Suppressor macrophage treated with lipopolysaccharide for 1 hour (primary cell): Measurements from ENCODE around the gene CSTF3.
"Not testable (repeated sequence)": the region's sequence is repeated elsewhere in the genome, so short reads cannot be mapped to it uniquely, and the experiment has no call there.

Experiments
- DNase-seq, 3 donors: peaks; one replicate each; pipeline ENCODE4 v3.0.0-alpha.2; 2020 to 2022

Gene CSTF3

DNA sequence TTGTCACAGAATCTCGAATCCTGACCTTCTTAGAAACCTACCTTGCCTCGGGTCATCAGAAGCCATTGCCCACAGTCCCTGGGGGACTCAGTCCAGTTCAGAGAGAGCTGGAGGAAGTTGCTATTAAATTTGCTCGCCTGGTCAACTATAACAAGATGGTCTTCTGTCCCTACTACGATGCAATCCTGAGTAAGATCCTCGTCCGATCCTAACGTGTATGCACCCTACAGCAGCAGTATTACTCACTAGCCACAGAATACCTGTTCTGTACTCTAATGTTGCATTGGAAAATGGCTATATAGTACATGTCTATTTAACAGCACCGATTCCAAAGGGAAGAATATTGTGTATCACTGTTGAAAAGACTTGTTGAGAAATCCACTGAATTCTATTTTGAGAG lies 88.8 kb downstream of the CSTF3 start:
- no peak for DNase-seq

DNA sequence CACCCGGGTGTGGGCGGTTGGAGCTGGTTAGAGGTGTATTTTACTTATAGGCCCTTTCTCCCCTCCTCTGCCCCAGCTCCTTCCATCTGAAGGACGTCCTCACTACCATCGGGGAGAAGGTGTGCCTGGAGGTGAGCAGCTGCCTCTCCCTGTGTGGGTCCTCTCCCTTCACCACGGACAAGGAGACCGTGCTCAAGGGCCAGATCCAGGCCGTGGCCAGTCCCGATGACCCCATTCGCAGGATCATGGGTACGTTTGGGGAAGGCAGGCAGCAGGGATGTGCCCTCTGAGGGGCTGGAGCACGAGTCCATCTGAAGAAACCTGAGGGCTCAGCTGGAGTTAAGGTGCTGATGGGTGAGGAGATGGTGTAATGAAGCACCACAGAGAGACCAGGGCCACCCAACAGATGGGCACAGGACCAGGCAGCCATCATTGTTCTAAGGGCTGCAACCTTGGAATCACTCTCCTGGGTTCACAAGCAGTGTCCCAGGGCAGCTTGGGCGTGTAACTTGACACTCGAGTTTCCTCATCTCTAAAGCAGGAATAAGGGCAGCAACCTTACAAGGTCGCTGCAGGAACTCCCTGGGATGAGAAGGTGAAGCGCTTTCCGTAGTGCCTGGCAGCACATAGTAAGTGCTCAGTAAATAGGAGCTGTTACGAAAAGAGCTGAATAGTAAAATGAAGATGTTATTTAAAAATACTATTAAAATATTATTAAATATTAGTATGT lies 92.5 kb downstream of the CSTF3 start:
- DNase-seq, result no peak

DNA sequence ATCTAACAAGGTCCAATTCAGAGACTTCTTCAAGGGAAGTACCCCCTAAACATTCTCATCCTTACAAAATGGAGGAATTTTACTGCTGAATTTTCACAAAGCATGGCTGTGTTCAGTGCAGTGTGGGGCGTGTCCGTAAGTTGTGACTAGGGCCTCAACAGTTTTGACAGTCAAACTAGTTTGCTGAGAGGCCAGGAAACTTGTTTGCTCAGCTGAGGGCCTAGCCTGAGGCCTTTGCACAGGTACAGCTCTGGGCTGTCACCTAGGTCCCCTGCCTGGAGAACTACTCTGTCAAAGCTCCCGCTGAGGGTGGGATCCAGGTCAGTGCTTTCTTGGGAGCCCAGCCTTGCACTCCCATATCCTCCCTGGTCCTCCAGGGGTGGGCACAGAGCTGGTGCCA lies 94.0 kb downstream of the CSTF3 start:
- no peak for DNase-seq

DNA sequence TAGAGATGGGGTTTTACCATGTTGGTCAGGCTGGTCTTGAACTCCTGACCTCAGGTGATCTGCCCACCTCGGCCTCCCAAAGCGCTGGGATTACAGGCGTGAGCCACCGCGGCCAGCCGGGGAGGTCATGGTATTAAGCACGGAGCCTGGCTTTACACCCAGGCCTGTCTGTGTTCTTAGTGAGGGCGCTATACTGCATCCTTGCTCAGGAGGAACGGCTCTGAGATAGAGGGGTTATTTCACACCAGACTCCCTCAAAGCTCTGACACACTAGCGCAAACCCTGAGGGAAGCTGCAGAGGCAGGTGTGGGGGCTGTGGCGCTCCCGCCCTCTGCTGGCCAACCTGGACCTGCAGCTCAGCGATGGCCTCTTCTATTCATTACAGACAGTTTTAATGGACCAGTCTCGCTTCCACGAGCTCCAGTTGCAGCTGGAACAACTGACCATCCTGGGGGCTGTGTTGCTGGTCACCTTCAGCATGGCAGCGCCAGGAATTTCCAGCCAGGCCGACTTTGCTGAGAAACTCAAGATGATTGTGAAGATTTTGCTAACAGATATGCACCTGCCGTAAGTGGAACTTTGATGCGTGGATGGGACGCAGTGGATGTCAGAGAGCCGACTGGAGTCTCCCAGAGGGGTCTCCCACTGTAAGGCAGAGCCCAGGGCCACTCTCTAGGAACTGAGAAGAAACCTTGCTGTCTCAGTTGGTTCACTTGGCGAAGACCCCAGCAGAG lies 95.7 kb downstream of the CSTF3 start:
- peak; percentile 71 to 78 (median 72) for DNase-seq

DNA sequence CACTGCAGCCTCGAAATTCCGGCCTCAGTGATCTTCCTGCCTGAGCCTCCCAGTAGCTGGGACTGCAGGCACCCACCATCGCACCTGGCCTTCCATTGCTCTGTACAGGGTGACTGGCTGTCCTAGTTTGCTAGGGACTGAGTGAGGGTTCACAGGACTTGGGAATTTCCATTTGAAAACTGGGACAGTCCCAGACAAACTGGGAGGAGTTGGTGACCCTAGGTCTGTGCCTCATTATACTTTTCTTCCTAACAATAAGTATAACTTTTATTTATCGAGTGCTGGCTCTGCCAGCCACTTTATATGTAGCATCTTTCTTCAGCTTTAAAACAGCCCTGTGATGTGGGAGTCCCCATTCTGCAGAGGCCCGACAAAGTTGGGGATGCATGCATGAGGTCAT lies 96.4 kb downstream of the CSTF3 start:
- DNase-seq, result peak; percentile 42 to 53 (median 42)

DNA sequence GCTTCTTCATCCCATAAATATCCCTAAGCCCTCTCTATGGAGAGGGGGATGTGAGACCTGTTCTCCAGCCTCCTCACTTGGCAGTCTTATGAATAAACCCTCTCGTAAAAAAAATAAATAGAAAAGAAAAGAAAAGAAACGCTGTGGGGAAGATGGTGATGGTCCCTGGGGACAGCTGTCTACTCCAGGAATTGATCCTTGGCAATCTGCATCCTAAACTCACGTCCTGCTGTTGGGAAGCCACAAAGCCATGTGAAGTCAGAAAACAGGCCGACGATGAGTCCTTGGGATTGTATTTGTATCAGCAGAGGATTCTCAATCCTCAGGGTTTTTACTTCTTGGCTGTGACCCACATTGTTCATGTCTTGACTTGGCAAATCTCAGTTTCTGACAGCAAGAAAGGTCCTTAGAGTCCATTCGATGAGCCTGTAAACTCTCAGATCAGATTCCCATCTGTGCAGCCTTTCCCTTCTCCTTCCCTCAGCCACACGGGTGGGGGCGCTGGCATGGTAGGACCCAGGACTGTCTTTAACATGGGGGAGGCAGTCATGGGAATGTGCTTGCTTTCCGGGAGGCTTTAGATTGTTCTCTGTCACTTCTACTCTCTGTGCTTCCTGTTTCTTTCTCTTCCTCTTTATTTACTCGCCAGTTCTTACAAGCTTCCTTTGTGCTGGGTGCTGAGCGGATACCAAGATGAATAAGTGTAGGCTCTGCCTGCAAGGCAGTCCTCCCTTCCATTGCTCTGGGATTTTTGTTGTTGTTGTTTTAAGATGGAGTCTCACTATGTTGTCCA lies 97.1 kb downstream of the CSTF3 start:
- DNase-seq, result peak; percentile 55 to 72 (median 65)

DNA sequence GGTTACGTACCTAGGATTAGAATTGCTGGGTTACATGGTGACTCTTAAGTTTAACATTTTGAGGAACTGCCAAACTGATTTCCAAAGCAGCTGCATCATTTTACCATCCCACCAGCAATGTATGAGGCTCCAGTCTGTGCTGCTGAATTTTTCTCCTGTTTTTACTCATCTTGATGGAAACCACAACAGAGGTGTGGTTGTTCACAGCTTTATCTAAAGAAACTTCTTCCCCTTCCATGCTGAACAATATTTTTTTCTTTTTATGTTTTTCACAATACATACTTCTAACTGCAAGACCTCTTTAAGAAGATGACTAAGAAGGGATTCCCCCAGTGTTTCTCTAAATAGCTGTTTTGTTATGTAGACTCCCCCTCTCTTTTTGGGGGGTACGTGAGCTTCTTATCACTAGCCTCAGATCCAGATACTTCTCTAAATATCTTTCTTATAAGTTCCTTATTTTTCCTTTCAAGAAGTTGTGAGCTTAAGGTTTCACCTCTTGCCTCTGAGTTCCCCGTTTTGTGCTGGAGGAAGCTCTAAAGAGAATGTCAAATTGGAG lies 97.9 kb downstream of the CSTF3 start:
- peak; percentile 52 to 79 (median 74) for DNase-seq

DNA sequence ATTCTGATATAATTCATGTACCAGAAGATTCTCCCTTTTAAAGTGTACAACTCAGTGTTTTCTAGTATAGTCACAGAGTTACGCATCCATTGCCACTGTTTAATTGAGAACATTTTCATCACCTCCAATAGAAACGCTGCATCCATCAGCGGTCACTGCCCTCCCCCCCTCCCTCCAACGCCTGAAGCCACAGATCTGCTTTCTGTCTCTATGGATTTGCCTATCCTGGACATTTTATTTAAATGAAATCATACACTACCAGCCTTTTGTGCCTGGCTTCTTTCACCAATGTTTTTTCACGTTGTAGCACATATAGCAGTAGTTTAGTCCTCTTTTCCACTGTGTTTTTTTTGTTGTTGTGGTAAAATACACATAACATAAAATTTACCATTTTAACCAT lies 99.1 kb downstream of the CSTF3 start:
- no peak for DNase-seq

DNA sequence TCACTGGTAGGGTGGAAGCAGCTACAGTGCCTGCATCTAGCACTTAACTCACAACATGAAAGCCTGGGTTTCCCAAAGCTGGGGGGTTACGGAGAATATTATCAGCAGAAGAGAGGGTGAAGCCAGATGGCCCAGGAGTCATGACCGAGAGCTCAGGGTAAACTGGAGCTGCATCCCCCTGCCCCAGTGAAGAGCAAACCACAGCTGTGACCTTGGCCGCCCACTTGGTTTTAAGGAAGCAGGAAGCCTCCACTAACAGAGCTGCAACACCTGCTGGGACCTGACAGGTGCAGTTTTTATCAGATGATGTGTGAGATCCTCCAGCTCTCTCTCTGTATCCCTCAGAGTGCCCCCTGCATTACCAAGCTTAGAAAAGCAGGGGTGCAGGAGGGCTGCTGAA lies 101.0 kb downstream of the CSTF3 start:
- no peak for DNase-seq

DNA sequence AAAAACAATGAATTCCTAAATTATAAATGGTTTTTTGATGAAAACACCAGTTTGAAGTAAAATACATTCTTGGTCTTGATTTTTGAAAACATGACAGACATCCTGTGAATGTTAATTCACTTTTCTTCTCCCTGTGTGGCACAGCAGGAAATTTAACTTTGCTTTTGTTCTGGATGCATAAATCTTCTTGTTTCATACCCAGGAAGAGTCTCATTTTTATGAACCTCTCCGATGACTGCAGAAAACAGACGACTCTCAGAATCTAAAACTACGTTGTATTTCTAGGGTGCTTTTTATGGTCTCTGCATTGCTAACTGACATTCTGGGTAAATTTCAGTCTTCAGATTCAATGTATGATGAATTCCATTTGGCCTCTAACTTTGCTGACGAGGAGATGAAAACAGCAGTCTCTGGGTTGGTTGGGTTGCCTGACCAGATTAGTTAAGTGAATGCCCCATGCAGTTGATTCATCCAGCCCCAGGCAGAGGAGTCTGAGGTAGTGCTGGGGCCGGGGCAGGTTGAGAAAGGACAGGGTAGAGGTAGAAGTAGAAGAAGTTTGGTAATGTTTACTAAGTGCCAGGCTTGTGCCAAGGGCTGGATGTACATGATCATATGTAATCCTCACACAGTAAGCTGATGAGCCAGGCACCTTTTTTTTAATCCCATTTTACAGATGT lies 101.8 kb downstream of the CSTF3 start:
- DNase-seq, result no peak

DNA sequence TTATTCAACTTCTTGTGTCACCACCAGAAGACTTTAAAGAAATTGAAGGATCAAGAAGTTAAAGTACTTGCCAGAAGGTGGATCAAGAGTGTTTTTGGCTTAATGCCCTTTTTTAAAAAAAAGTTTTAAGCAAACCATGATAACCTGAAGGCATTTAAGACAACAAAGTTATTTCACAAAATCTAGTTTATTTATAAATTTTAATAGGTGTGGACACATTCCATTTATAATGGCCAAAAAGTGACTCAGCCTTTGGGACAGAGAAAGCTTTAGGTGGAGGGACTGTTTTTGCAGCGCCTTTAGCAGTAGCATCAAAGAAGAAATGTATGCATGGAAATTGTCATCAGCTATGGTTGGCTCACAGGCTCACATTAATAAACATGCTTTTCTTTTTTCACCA lies 104.0 kb downstream of the CSTF3 start:
- DNase-seq, result no peak

DNA sequence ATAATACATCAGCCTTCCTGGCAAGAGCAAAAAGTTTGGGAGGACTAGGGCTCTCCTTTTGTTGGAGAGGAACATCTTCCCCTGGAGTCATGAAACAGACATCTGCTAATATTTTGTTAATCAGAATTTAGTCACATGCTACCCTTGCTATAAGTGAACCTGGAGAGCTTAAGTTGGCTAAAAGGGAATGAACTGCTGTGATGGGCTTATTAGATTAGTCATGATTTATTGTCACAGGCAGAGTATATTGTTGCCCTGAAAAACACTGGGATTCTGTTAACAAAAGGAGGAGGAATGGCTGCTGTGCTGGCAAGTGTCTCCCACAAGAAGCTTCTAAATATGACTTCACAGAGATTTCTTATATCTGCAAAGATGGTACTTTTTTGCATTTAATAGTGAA lies 105.9 kb downstream of the CSTF3 start:
- no peak for DNase-seq

DNA sequence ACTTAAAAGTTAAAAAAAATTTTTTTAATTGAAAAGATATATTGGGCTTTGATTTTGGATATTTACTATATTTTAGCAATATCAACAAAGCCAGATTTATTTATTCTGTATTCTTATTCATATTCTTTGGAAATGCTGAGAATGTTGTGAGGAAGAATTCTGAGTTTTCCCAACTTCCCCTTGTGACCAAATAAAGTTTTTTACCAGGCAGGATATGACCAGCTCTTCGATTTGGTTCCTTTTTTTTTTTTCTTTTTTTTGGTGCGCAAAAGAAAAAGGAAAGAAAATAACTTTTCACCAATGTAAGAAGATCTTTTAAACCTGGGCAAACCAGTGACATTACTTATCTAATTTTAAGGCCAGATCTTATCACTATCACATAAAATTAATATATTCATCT lies 109.0 kb downstream of the CSTF3 start:
- peak; percentile 63 to 86 (median 86) for DNase-seq

DNA sequence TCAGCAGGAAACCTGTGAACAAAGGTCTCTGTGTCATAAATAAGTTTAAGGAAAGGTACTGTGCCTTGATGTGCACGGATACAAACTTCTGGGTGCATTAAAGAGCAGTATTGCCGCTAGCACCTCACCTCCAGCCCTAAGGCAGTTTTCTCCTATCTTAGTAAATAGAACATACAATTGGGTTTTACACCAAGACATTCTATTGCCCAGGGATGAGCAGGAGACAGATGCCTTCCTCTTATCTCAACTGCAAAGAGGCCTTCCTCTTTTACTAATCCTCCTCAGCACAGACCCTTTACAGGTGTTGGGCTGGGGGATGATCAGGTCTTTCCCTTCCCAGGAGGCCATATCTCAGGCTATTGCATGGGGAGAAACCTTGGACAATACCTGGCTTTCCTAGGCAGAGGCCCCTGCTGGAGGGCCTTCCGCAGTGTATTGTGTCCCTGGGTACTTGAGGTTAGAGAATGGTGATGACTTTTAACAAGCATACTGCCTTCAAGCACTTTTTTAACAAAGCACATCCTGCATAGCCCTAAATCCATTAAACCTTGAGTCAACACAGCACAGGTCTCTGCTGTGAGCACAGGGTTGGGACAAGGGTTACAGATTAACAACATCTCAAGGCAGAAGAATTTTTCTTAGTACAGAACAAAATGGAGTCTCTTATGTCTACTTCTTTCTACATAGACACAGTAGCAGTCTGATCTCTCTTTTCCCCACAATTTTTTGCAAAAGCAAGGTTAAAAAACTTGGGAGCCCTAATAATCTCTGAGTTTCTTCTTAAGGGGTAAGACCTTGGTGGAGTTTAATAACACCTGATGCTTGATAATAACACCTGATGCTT lies 111.5 kb downstream of the CSTF3 start:
- not testable (repeated sequence) for DNase-seq

DNA sequence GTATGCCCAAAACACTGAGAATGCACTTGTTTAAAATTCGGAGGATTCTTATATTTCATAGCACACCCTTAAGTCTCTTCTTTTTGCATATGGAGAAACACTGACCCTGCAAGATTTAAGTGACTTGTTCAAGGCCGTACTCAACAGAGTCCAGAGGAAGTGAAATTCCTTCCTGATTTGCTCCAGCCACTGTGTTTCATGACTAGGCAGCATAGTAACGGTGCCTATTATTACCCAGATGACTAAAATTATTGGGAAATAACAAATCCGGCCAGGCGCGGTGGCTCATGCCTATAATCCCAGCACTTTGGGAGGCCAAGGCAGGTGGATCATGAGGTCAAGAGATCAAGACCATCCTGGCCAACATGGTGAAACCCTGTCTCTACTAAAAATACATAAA lies 112.6 kb downstream of the CSTF3 start:
- peak; percentile 83 to 94 (median 93) for DNase-seq

DNA sequence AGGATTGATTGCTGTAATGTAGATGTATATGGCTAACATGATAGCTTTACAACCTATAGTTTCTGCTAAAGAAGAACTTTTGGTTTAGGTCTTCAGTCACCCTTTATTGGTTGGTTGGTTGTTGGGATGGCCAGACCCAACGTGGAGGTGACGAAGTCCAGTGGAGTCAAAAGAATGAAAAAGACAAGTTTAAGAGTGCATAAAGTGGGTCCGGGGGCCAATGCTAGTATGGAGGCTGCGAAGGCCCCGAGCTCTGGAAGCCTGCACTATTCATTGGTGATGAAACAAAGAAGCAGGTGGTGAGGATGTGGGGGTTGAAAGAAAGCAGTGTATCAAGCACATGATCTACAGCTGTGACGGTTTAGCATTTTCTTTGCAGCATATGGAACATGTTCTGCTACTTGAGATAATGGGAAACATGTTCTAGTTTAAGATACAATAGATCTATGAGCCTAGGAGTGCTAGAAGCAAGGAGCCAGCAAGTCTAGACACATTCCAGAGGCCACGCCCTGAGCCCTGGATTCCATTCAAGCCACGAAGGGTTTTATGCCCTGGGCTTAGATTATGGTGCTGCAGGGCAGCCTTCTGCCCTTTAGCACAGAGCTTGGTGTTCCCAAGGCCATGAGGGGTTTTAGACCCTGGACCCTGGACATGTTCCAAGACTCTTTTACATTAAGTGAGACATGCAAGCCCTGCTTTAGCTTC lies 115.6 kb downstream of the CSTF3 start:
- DNase-seq, result no peak

DNA sequence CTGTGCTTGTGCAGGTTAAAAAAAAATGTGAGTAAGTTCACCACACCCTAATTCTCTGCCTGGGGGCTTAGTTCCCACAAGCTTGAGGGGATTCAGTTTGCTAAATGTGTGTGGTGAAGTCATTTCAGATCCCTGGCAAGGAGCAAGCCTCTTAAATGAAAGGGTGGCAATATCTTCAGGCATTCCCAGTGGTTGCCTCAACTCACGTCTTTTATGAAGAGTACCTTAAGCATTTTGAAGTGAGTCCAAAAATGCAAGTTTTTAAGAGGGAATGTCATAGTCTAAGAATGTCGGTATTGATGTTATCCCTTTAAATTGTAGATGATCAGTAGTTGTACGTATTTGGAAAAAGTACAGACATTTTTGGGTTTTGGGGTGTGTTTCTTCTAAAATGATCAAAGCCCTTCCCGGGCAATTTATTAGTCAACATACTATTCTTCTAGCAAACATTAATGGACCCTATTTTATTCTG lies 117.0 kb downstream of the CSTF3 start:
- DNase-seq, result no peak

DNA sequence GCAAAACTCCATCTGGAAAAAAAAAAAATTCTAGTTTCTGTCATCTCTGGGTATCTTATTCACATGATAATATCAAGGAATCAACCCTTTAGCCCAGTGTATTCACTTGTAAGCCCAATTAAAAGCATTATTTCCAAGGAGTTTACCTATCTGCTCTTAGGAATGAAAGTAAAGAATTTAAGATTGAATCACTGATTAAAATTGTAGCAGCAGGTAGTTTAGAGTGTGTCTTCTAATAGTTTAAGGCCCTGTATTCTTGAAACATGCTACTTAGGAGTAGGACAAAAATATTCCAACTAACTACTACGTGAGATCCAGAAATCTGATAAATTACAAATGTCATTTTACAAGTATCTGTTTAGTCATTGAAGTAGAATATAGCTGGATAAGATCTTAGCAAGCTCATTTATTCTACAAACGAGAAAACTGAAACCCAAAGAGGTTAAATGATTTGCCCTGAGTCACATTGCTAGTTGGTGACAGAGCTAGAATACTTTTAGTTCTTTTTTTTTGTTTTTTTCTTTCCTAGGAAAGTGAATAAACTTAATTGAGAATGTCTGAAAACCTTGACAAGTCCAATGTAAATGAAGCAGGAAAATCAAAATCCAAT lies 118.0 kb downstream of the CSTF3 start:
- no peak for DNase-seq

DNA sequence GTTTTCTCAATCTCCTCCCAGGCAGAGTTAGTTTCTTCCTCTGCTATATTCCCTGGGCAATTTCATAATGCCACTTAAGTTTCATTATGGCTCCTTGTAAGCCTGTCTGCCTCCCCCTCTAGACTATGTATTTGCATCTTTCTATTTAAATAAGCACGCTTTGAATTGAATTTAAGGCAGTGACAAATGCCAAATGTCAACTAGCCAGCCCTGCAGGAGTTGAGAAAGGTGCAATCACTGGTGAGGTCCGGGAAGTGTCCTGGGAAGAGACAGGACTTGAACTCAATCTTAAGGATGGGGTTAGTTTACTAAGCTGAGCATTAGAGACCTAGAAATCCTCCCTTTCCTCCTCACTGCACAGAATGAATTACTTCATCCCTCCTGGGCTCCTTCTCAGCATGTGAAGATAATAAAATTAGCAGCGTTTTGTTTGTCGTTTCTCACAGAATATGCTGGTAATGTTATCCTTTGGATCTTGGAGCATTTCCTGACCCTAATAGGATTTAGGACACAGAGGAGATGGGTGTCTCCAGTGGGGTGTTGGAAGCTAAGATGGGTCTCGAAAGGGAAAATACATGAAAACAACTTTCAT lies 120.3 kb downstream of the CSTF3 start:
- DNase-seq, result no peak
